GM12864 (cell line): Measurements from ENCODE around the gene KIAA1671.

ENCODE experiments used
- DNase-seq: peaks from one replicate; pipeline ENCODE4 v3.0.0-alpha.2; 2011; ENCODE audit warnings: low read depth
- H3K4me3 ChIP-seq: 2 replicates; pipeline ENCODE4 v1.5.1; 2011; ENCODE audit warnings: mild to moderate bottlenecking, low read depth, low read length, control low read depth
- CTCF ChIP-seq: IDR thresholded peaks from 2 replicates; pipeline ENCODE4 v1.5.1; 2011; ENCODE audit warnings: low read depth, mild to moderate bottlenecking, moderate library complexity, low read length, control low read depth, inconsistent platforms; ENCODE audit errors: missing control alignments

The KIAA1671 gene

GRCh38 chr22:24944217-24944937 is 8.1 kb upstream of the KIAA1671 start:
- no peak overlapping the region for H3K4me3 ChIP-seq
- no peak for DNase-seq
- TF ChIP-seq CTCF = no peak

- TF ChIP-seq CTCF = no peak
- DNase-seq = no peak
- no peak overlapping the region for H3K4me3 ChIP-seq
Measured at GRCh38 chr22:24945430-24945829, 7.1 kb upstream of the KIAA1671 start.

GRCh38 chr22:24947383-24947782 is 5.1 kb upstream of the KIAA1671 start:
- DNase-seq = no peak
- no peak for TF ChIP-seq CTCF
- no peak overlapping the region for H3K4me3 ChIP-seq

GRCh38 chr22:24947881-24948280 is 4.6 kb upstream of the KIAA1671 start:
- H3K4me3 ChIP-seq = no peak overlapping the region
- TF ChIP-seq CTCF = no peak
- DNase-seq = no peak

- no peak for DNase-seq
- TF ChIP-seq CTCF = no peak
Measured at GRCh38 chr22:24948356-24949202, 3.9 kb upstream of the KIAA1671 start.

GRCh38 chr22:24950272-24950902 is 2.1 kb upstream of the KIAA1671 start:
- H3K4me3 ChIP-seq = no peak overlapping the region
- TF ChIP-seq CTCF = no peak
- no peak for DNase-seq

More at GRCh38 chr22:24948356-24949202, 3.9 kb upstream of the KIAA1671 start:
- no peak overlapping the region for H3K4me3 ChIP-seq
